ENCODE data around the gene ATP6V0C. TPM values are rescaled to one million over a fixed set of nuclear protein-coding genes. Genes with fewer than 3 reads are reported as not detected.

The ATP6V0C gene
- total RNA-seq, 1 experiment from 2014 or later: 176 TPM

DNA sequence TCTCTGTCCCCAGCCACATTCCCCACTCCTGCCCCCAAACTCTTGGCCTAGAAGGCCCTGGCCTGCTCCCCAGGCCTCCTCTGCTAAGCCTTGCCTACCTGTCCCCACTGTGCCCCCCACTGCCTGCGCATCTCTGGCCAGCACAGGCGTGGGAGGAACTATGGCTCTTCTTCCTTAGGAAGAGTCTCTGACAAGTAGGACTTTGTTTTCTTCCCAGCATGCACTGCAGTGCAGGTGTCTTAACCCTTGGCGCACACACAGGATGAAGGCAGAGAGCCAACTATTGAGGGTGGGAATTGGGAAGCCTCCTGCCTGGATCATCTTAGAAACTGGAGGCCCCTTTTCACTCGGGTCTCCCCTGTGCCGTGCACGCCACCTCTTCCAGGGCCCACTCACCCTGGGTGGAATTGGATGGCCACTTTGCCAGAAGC is 10.1 kb downstream of the ATP6V0C start:
- Histone ChIP-seq H3K14ac (ENCODE audit: insufficient read depth, low read length) (no peak overlapping the region), H4K5ac (ENCODE audit: insufficient read length, low read depth, low read length) (no peak overlapping the region), H3K18ac (ENCODE audit: insufficient read length, low read depth, low read length) (no peak overlapping the region), H2BK20ac (ENCODE audit: low read depth, low read length, poor library complexity, severe bottlenecking) (no peak overlapping the region), H3K9me3 (ENCODE audit: control insufficient read depth, low read depth, low read length) (no peaks in the 10 kb centered on the region), H2AFZ (ENCODE audit: low read length) (no peak overlapping the region), H3K79me1 (ENCODE audit: insufficient read depth, low read depth, low read length, poor library complexity, severe bottlenecking) (peaks cover 2% of the 10 kb centered on the region), H3K4me2 (ENCODE audit: insufficient read depth, insufficient read length, low read length) (no peak overlapping the region), H3K4me1 (ENCODE audit: insufficient read depth, low read length) (no peaks in the 10 kb centered on the region), H2BK5ac (ENCODE audit: insufficient read length, low read length) (no peak overlapping the region), H4K8ac (replicated peaks; ENCODE audit: insufficient read length, low read depth, low read length) (no peak overlapping the region), H4K91ac (ENCODE audit: insufficient read length, low read depth, low read length) (no peak overlapping the region), H3K56ac (ENCODE audit: insufficient read length, low read depth, low read length) (no peak overlapping the region), H3K79me2 (ENCODE audit: insufficient read depth, low read length) (no peaks in the 10 kb centered on the region), H3K23me2 (ENCODE audit: insufficient read length, low read depth, low read length, poor library complexity, severe bottlenecking) (peaks cover 4% of the 10 kb centered on the region), H3K4ac (ENCODE audit: low read depth, low read length) (no peak overlapping the region), H3K23ac (ENCODE audit: insufficient read length, low read depth, low read length) (no peak overlapping the region), H2BK120ac (ENCODE audit: low read depth, low read length, poor library complexity, severe bottlenecking) (no peak overlapping the region), H2BK15ac (ENCODE audit: low read depth, low read length) (no peak overlapping the region), H3K27me3 (ENCODE audit: insufficient read depth, low read length) (no peaks in the 10 kb centered on the region), H3K9ac (ENCODE audit: extremely low read depth, insufficient read length, low read length) (no peak overlapping the region), H3T11ph (ENCODE audit: low read length) (no peak overlapping the region), H2BK12ac (ENCODE audit: insufficient read length, low read depth, low read length) (no peak overlapping the region), H3K27ac (ENCODE audit: insufficient read length, low read depth, low read length) (no peak overlapping the region), H4K20me1 (ENCODE audit: control insufficient read depth, insufficient read depth, insufficient read length) (no peaks in the 10 kb centered on the region), H2AK5ac (ENCODE audit: insufficient read length, low read length) (no peak overlapping the region)
- no CpG with 5 or more reads among the region's 6 CpGs for whole genome bisulfite sequencing (ENCODE audit: extremely low coverage, insufficient read length, low lambda C conversion rate)
- H3K36me3 Mint-ChIP-seq (ENCODE audit: insufficient read depth in 1 of 3, low read depth in 3 of 3): peaks cover 6 to 47% (median 29%) of the 10 kb centered on the region in 3 experiments; a peak in 6 of 7 replicates
- no peak overlapping the region for H3K4me3 Mint-ChIP-seq
- H3K27me3 Mint-ChIP-seq (ENCODE audit: low read depth): no peaks in the 10 kb centered on the region; the same call in 1 of the 2 replicates
- H3K27ac Mint-ChIP-seq: peak overlapping the region in 2 of 3 experiments; percentile 38 to 97; a peak in 1 of 7 replicates
- H3K9me3 Mint-ChIP-seq: no peaks in the 10 kb centered on the region
- DNase-seq: peak; percentile 21
- TF ChIP-seq, protein P1, sequence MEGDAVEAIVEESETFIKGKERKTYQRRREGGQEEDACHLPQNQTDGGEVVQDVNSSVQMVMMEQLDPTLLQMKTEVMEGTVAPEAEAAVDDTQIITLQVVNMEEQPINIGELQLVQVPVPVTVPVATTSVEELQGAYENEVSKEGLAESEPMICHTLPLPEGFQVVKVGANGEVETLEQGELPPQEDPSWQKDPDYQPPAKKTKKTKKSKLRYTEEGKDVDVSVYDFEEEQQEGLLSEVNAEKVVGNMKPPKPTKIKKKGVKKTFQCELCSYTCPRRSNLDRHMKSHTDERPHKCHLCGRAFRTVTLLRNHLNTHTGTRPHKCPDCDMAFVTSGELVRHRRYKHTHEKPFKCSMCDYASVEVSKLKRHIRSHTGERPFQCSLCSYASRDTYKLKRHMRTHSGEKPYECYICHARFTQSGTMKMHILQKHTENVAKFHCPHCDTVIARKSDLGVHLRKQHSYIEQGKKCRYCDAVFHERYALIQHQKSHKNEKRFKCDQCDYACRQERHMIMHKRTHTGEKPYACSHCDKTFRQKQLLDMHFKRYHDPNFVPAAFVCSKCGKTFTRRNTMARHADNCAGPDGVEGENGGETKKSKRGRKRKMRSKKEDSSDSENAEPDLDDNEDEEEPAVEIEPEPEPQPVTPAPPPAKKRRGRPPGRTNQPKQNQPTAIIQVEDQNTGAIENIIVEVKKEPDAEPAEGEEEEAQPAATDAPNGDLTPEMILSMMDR (conservative IDR thresholded peaks at IDR 0.05): no peak
- H3K4me1 Mint-ChIP-seq: peaks cover 8 to 16% of the 10 kb centered on the region in 2 experiments
